Nephron (organoid): ENCODE results near the gene CLDN24.

Source experiments
- H3K27ac Mint-ChIP-seq, 3 experiments: 2 replicates each; pipeline ENCODE4 v1.8.0; 2020; ENCODE audit warnings: mixed read lengths in 3 of 3, mild to moderate bottlenecking in 2 of 3, moderate library complexity in 1 of 3
- H3K27me3 Mint-ChIP-seq: 2 replicates; pipeline ENCODE4 v1.8.0; 2021; ENCODE audit warnings: low read depth, mild to moderate bottlenecking, moderate library complexity, mixed read lengths
- H3K36me3 Mint-ChIP-seq: 2 replicates; pipeline ENCODE4 v1.8.0; 2020; ENCODE audit warnings: low read depth, mixed read lengths
- H3K4me1 Mint-ChIP-seq: 2 replicates; pipeline ENCODE4 v1.8.0; 2020; ENCODE audit warnings: mixed read lengths
- H3K4me3 Mint-ChIP-seq, 3 experiments: 2 replicates each; pipeline ENCODE4 v1.8.0; 2020; ENCODE audit warnings: mild to moderate bottlenecking in 3 of 3, mixed read lengths in 3 of 3, moderate library complexity in 2 of 3
- H3K9me3 Mint-ChIP-seq: 2 replicates; pipeline ENCODE4 v1.8.0; 2020; ENCODE audit warnings: mixed read lengths
- CTCF ChIP-seq, 3 experiments: fragments of 200-600 bp; sonication (generic); IDR thresholded peaks; one replicate each; pipeline ENCODE4 v1.5.0; 2021; ENCODE audit warnings: antibody characterized with exemption in 3 of 3; ENCODE audit not compliant: unreplicated experiment in 3 of 3

The CLDN24 gene

GRCh38 chr4:183348706-183349659, 26.8 kb upstream of the CLDN24 start:
- H3K27ac Mint-ChIP-seq, result no peak overlapping the region
- no peaks in the 10 kb centered on the region for H3K9me3 Mint-ChIP-seq
- peaks cover 5% of the 10 kb centered on the region for H3K4me1 Mint-ChIP-seq
- peaks cover 5% of the 10 kb centered on the region for H3K27me3 Mint-ChIP-seq
- TF ChIP-seq CTCF (IDR thresholded peaks at IDR 0.05; ENCODE audit: unreplicated experiment in 3 of 3), result no peak
- no peaks in the 10 kb centered on the region for H3K36me3 Mint-ChIP-seq
- H3K4me3 Mint-ChIP-seq, result no peak overlapping the region

DNA sequence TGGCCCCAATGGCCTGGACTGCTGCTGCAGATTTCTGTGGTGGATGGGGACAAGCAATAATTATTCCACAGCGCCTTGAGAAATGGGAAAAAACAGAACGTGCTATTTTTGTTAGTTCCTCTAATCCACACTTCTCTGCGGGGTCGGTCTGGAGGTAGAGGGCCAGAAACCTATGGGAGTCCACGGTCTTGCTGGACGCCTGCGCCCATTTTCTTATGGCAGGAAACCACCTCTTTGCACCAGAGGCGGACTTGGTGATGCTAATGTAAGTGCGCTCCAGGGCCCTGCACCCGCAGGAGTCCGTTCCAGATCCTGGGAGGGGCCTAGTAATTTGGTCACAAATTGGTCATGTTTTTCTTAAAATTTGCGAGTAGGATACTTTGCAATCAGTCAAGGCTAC, 25.9 kb upstream of the CLDN24 start:
- H3K27ac Mint-ChIP-seq, result no peak overlapping the region
- TF ChIP-seq CTCF (IDR thresholded peaks at IDR 0.05; ENCODE audit: unreplicated experiment in 3 of 3), result no peak
- no peaks in the 10 kb centered on the region for H3K36me3 Mint-ChIP-seq
- no peak overlapping the region for H3K4me3 Mint-ChIP-seq
- H3K4me1 Mint-ChIP-seq, result peaks cover 5% of the 10 kb centered on the region
- peaks cover 5% of the 10 kb centered on the region for H3K27me3 Mint-ChIP-seq
- H3K9me3 Mint-ChIP-seq, result no peaks in the 10 kb centered on the region

GRCh38 chr4:183347566-183347965, 25.3 kb upstream of the CLDN24 start:
- Mint-ChIP-seq H3K4me1 (peaks cover 5% of the 10 kb centered on the region), H3K27ac (no peak overlapping the region), H3K36me3 (no peaks in the 10 kb centered on the region), H3K9me3 (no peaks in the 10 kb centered on the region), H3K4me3 (no peak overlapping the region), H3K27me3 (peaks cover 5% of the 10 kb centered on the region)
- no peak for TF ChIP-seq CTCF (IDR thresholded peaks at IDR 0.05; ENCODE audit: unreplicated experiment in 3 of 3)

- H3K27me3 Mint-ChIP-seq, result peaks cover 6% of the 10 kb centered on the region
- H3K27ac Mint-ChIP-seq, result no peak overlapping the region
- TF ChIP-seq CTCF (IDR thresholded peaks at IDR 0.05; ENCODE audit: unreplicated experiment in 3 of 3), result no peak
- H3K9me3 Mint-ChIP-seq, result no peaks in the 10 kb centered on the region
- no peak overlapping the region for H3K4me3 Mint-ChIP-seq
- peaks cover 5% of the 10 kb centered on the region for H3K4me1 Mint-ChIP-seq
- no peaks in the 10 kb centered on the region for H3K36me3 Mint-ChIP-seq
Measured at GRCh38 chr4:183347146-183347545, 24.9 kb upstream of the CLDN24 start.

DNA sequence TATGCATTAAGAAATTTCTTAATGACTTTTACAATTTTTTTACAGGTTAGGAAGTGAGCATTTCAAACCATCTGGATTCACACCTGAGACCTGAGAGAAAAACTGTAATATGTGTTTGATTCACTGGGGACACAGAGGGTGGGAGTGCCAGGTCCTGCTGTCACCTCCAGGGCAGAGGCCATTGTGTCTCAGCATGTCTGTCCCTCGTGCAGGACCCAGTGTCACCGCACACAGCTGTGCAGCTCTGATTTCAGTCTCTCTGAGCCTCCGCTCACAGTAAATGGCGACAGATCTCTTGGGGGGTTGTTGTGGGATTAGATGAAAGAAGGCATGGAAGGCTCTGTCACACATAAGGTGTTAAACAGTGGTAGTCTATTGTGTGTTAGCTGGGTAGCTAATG, 23.0 kb upstream of the CLDN24 start:
- Mint-ChIP-seq H3K4me1 (peaks cover 5% of the 10 kb centered on the region), H3K36me3 (no peaks in the 10 kb centered on the region), H3K27me3 (peaks cover 5% of the 10 kb centered on the region), H3K27ac (no peak overlapping the region), H3K4me3 (no peak overlapping the region), H3K9me3 (no peaks in the 10 kb centered on the region)
- TF ChIP-seq CTCF (IDR thresholded peaks at IDR 0.05; ENCODE audit: unreplicated experiment in 3 of 3), result no peak
